ENCODE measurements around the gene ST3GAL5. TPM values are rescaled to one million over a fixed set of nuclear protein-coding genes. Genes with fewer than 3 reads are reported as not detected.
A peak's percentile ranks its signal among the peaks of the same experiment; 100 is the strongest.

ST3GAL5 gene
- total and polyA plus RNA-seq, 10 donors: 18.7 to 124 (median 74.1) TPM

GRCh38 chr2:85797921-85798320 lies 90.9 kb downstream of the ST3GAL5 start:
- intact Hi-C loops (cut with DNase I; ENCODE audit: low total_unique reads): loop anchor here (10.0 kb wide), 1 partner anchor 53 kb away; no protein-coding TSS in a partner anchor
- WGBS, 5 donors: 64 to 84% (median 73%) methylated on average over 6 of the region's 6 CpGs

GRCh38 chr2:85797263-85797660 lies 91.5 kb downstream of the ST3GAL5 start:
- WGBS, 5 donors: 82 to 95% (median 87%) methylated on average over 13 of the region's 13 CpGs
- peaks cover 0 to 22% (median 0%) of the 10 kb centered on the region in 7 donors for H3K27me3 ChIP-seq (replicated peaks in 1 of 7)
- intact Hi-C loops (cut with DNase I; ENCODE audit: low total_unique reads): loop anchor here (10.0 kb wide), 1 partner anchor 52 kb away; no protein-coding TSS in a partner anchor
- TF ChIP-seq POLR2AphosphoS5 (IDR thresholded peaks at IDR 0.05) (no peak), CTCF (IDR thresholded peaks at IDR 0.05 in 8 of 11, conservative IDR thresholded peaks at IDR 0.05 in 3 of 11) (no peak), POLR2A (IDR thresholded peaks at IDR 0.05) (no peak)
- H3K4me3 ChIP-seq: no peak overlapping the region
- peaks cover 0 to 9% (median 8%) of the 10 kb centered on the region in 8 donors for H3K9me3 ChIP-seq
- H3K36me3 ChIP-seq: no peaks in the 10 kb centered on the region
- H3K27ac ChIP-seq: peak overlapping the region in 4 of 8 donors; percentile 51 to 63 (median 58)
- peaks cover 3 to 55% (median 30%) of the 10 kb centered on the region in 6 donors for H3K4me1 ChIP-seq
- no peak for DNase-seq

More at GRCh38 chr2:85797921-85798320, 90.9 kb downstream of the ST3GAL5 start:
- TF ChIP-seq POLR2AphosphoS5 (IDR thresholded peaks at IDR 0.05) (no peak), CTCF (IDR thresholded peaks at IDR 0.05 in 8 of 11, conservative IDR thresholded peaks at IDR 0.05 in 3 of 11) (peak in 9 of 11 experiments; percentile 20 to 65 (median 54))
- Histone ChIP-seq H3K27me3 (replicated peaks in 1 of 7) (peaks cover 0 to 22% (median 0%) of the 10 kb centered on the region in 7 donors), H3K4me1 (peaks cover 0 to 49% (median 28%) of the 10 kb centered on the region in 6 donors), H3K27ac (no peak overlapping the region), H3K36me3 (no peaks in the 10 kb centered on the region), H3K4me3 (no peak overlapping the region), H3K9me3 (peaks cover 0 to 9% (median 8%) of the 10 kb centered on the region in 8 donors)
- DNase-seq: no peak

- no peak for TF ChIP-seq CTCF (IDR thresholded peaks at IDR 0.05 in 8 of 11, conservative IDR thresholded peaks at IDR 0.05 in 3 of 11)
- peak; percentile 62 to 77 (median 76) for TF ChIP-seq POLR2AphosphoS5 (IDR thresholded peaks at IDR 0.05)
- H3K4me1 ChIP-seq: peaks cover 6 to 60% (median 32%) of the 10 kb centered on the region in 6 donors
- 65 to 75% (median 72%) methylated on average over 14 to 22 of the region's 22 CpGs for WGBS, 5 donors
- H3K36me3 ChIP-seq: no peaks in the 10 kb centered on the region
- peaks cover 0 to 9% (median 7%) of the 10 kb centered on the region in 8 donors for H3K9me3 ChIP-seq
- peak; percentile 80 for DNase-seq
- H3K27me3 ChIP-seq (replicated peaks in 1 of 7): peaks cover 0 to 22% (median 0%) of the 10 kb centered on the region in 7 donors
- H3K4me3 ChIP-seq: no peak overlapping the region
- intact Hi-C loops (cut with DNase I; ENCODE audit: low total_unique reads): loop anchor here (10.0 kb wide), 1 partner anchor 52 kb away; no protein-coding TSS in a partner anchor
- peak overlapping the region in 7 of 8 donors; percentile 47 to 67 (median 57) for H3K27ac ChIP-seq
Observed at GRCh38 chr2:85796341-85797262, 92.2 kb downstream of the ST3GAL5 start.

- no peak for DNase-seq
- 62 to 90% (median 79%) methylated on average over 6 of the region's 6 CpGs for WGBS, 5 donors
- Histone ChIP-seq H3K4me3 (no peak overlapping the region), H3K4me1 (peaks cover 6 to 62% (median 34%) of the 10 kb centered on the region in 6 donors), H3K27ac (peak overlapping the region in 7 of 8 donors; percentile 47 to 67 (median 57)), H3K9me3 (peaks cover 0 to 4% (median 2%) of the 10 kb centered on the region in 8 donors), H3K36me3 (no peaks in the 10 kb centered on the region), H3K27me3 (replicated peaks in 1 of 7) (peaks cover 0 to 22% (median 0%) of the 10 kb centered on the region in 7 donors)
- TF ChIP-seq CTCF (IDR thresholded peaks at IDR 0.05 in 8 of 11, conservative IDR thresholded peaks at IDR 0.05 in 3 of 11): no peak
- no peak for TF ChIP-seq POLR2AphosphoS5 (IDR thresholded peaks at IDR 0.05)
- TF ChIP-seq POLR2A (IDR thresholded peaks at IDR 0.05): no peak
- intact Hi-C loops (cut with DNase I; ENCODE audit: low total_unique reads): loop anchor here (10.0 kb wide), 1 partner anchor 51 kb away; no protein-coding TSS in a partner anchor
Observed at GRCh38 chr2:85796046-85796340, 92.8 kb downstream of the ST3GAL5 start.
